SU-DHL-6 (cell line): ENCODE results near the gene FAM107B.

Source experiments
- H2AFZ ChIP-seq: fragments of 200-600 bp; sonication (generic); 2 replicates; pipeline ENCODE4 v1.6.1; 2014; ENCODE audit warnings: low read depth, mild to moderate bottlenecking, moderate library complexity, mixed read lengths, antibody characterized with exemption, low read length; ENCODE audit not compliant: severe bottlenecking
- H3F3A ChIP-seq: fragments of 200-600 bp; shearing (Covaris generic); 2 replicates; pipeline ENCODE4 v1.6.0; 2016; ENCODE audit warnings: antibody characterized with exemption, mild to moderate bottlenecking; ENCODE audit not compliant: insufficient read depth
- H3K27ac ChIP-seq: fragments of 200-600 bp; sonication (generic); 2 replicates; pipeline ENCODE4 v1.5.1; 2016; ENCODE audit warnings: low read depth, mild to moderate bottlenecking, low read length, moderate library complexity, mixed read lengths
- H3K27me3 ChIP-seq: fragments of 200-600 bp; sonication (generic), shearing (Covaris generic); 2 replicates; pipeline ENCODE4 v1.6.0; 2014; ENCODE audit warnings: mild to moderate bottlenecking, low read length
- H3K36me3 ChIP-seq: fragments of 200-600 bp; sonication (generic); 2 replicates; pipeline ENCODE4 v1.6.1; 2014; ENCODE audit warnings: mild to moderate bottlenecking, low read length, mixed read lengths
- H3K4me2 ChIP-seq: fragments of 300-600, 200-600 bp; shearing (Covaris generic), sonication (generic); 2 replicates; pipeline ENCODE4 v1.6.0; 2014; ENCODE audit warnings: low read length, low read depth, mild to moderate bottlenecking; ENCODE audit not compliant: poor library complexity, severe bottlenecking
- H3K4me3 ChIP-seq: fragments of 200-600 bp; sonication (generic); 2 replicates; pipeline ENCODE4 v1.5.1; 2014; ENCODE audit warnings: antibody characterized with exemption, low read length, mild to moderate bottlenecking, mixed read lengths; ENCODE audit not compliant: insufficient read depth, poor library complexity, severe bottlenecking
- H3K79me2 ChIP-seq: fragments of 200-600 bp; sonication (generic); 2 replicates; pipeline ENCODE4 v1.6.1; 2014; ENCODE audit warnings: mild to moderate bottlenecking, low read length, moderate library complexity; ENCODE audit not compliant: insufficient read depth
- H3K9ac ChIP-seq: fragments of 200-600 bp; sonication (generic); 2 replicates; pipeline ENCODE4 v1.7.0; 2014; ENCODE audit warnings: mild to moderate bottlenecking, low read length
- H3K9me2 ChIP-seq: fragments of 200-600 bp; sonication (generic); replicated peaks from 2 replicates; pipeline ENCODE4 v1.6.1; 2014; ENCODE audit warnings: low read length; ENCODE audit not compliant: insufficient read depth
- H3K9me3 ChIP-seq: fragments of 200-600 bp; sonication (generic); 2 replicates; pipeline ENCODE4 v1.6.1; 2014; ENCODE audit warnings: low read length, mixed read lengths; ENCODE audit not compliant: insufficient read depth
- H4K20me1 ChIP-seq: fragments of 200-600 bp; sonication (generic); 2 replicates; pipeline ENCODE4 v1.6.1; 2014; ENCODE audit warnings: low read depth, mild to moderate bottlenecking, antibody characterized with exemption, low read length, moderate library complexity, mixed read lengths
- EZH2phosphoT487 ChIP-seq: fragments of 200-600 bp; sonication (generic), shearing (Covaris generic); conservative IDR thresholded peaks from 2 replicates; pipeline ENCODE4 v1.6.1; 2018; ENCODE audit warnings: mild to moderate bottlenecking, antibody characterized with exemption, low read length, moderate library complexity, mixed read lengths
- TF ChIP-seq, protein P1 (sequence below): fragments of 200-600 bp; sonication (generic); IDR thresholded peaks from one replicate; pipeline ENCODE4 v1.5.1; 2017; ENCODE audit warnings: antibody characterized with exemption, mild to moderate bottlenecking, low read length, moderate library complexity; ENCODE audit not compliant: insufficient read depth, poor library complexity, severe bottlenecking

FAM107B gene

DNA sequence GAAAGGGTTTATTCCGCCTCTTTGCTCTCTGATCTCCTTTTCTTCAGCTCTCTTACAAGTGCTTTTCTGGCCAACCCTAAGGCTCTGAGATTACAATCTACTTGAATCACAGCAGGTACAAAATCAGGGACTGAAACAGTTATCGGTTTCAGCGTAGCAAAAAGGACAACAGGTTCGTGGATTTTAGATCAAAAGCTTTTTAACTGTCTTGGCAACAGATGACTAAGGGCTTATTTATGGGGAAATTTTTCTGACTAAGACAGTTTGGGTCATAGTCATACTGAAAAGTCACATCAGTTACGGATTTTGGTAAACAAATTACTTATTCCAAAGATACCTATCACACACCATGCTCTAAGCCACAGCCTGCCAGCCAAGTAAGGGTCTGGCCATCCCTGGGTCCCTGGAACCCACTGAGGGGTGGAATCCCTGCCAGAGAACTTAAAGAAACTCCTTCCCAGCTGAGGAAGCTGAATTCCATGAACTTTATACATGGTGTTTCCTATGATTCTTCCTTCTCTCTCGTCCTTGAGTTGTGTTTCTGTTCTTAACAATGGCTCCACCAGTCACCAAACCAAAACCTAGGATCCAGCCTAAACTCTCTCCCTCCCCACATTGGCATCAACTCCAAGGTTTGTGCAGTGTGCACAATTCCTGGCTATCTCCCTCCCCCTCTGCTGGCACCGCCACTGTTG, 169.3 kb downstream of the FAM107B start:
- peaks cover 16% of the 10 kb centered on the region for H3K36me3 ChIP-seq
- H2AFZ ChIP-seq = no peak overlapping the region
- no peaks in the 10 kb centered on the region for H3K9me3 ChIP-seq
- H3K4me3 ChIP-seq = peak overlapping the region; percentile 50
- peak overlapping the region; percentile 63 for H3K9ac ChIP-seq
- TF ChIP-seq EZH2phosphoT487 = no peak
- TF ChIP-seq, protein P1, sequence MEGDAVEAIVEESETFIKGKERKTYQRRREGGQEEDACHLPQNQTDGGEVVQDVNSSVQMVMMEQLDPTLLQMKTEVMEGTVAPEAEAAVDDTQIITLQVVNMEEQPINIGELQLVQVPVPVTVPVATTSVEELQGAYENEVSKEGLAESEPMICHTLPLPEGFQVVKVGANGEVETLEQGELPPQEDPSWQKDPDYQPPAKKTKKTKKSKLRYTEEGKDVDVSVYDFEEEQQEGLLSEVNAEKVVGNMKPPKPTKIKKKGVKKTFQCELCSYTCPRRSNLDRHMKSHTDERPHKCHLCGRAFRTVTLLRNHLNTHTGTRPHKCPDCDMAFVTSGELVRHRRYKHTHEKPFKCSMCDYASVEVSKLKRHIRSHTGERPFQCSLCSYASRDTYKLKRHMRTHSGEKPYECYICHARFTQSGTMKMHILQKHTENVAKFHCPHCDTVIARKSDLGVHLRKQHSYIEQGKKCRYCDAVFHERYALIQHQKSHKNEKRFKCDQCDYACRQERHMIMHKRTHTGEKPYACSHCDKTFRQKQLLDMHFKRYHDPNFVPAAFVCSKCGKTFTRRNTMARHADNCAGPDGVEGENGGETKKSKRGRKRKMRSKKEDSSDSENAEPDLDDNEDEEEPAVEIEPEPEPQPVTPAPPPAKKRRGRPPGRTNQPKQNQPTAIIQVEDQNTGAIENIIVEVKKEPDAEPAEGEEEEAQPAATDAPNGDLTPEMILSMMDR = no peak
- peaks cover 33% of the 10 kb centered on the region for H3K79me2 ChIP-seq
- peak overlapping the region; percentile 94 for H3K4me2 ChIP-seq
- H3K9me2 ChIP-seq = no peaks in the 10 kb centered on the region
- H3F3A ChIP-seq = peaks cover 15% of the 10 kb centered on the region; the same call in 1 of the 2 replicates
- no peak overlapping the region for H3K27ac ChIP-seq
- no peaks in the 10 kb centered on the region for H3K27me3 ChIP-seq
- no peaks in the 10 kb centered on the region; the same call in 1 of the 2 replicates for H4K20me1 ChIP-seq

DNA sequence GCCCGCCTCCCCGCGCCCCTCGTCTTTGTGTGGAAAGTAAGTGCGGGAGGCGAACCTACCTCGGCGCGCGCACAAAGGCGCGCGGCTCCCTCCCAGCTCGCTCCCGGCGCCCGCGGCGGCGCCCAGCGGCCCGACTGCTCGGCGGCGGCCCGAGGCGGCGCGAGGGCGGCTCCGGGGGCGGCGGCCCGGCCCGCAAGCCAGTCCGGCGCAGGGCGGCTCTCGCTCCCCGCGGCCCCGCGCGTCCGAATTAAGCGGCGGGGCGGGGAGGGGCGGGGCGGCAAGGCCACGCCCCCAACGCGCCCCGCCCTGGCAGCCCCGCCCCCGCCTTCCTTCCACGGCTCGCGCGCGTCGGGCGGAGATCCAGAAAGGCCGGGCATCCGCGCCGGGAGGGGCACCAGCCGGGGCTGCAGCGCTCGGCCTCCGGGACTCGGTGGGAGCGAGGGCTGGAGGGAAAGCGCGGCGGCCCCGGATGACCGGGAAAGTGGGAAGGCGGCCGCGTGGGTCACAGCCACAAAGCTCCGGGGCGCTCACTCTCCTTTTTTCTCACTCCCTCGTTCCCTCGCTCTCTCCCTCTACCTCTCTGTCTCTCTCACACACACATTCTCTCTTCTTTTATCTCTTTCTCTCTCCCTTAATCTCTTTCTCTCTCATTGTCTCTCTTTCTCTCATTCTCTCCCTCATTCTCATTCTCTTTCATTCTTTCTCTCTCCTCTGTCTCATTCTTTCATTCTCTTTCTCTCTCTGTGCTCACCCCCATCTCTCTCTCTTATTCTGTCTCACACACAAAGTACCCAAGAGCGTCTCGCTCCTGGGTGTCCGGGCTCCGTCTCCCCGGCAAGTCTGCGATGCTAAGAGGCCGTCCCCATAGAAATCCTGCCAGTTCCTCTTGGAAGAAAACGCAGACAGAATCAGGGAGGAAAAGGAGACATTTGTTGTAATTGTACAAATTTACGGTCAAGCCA, 170.2 kb downstream of the FAM107B start:
- peak overlapping the region; percentile 38 for H2AFZ ChIP-seq
- peaks cover 42% of the 10 kb centered on the region for H3K79me2 ChIP-seq
- peaks cover 16% of the 10 kb centered on the region for H3K36me3 ChIP-seq
- peak overlapping the region; percentile 94 for H3K4me2 ChIP-seq
- peaks cover under 1% of the 10 kb centered on the region; the same call in 1 of the 2 replicates for H4K20me1 ChIP-seq
- H3F3A ChIP-seq = peaks cover 13% of the 10 kb centered on the region; the same call in 1 of the 2 replicates
- H3K9me3 ChIP-seq = no peaks in the 10 kb centered on the region
- no peaks in the 10 kb centered on the region for H3K9me2 ChIP-seq
- peak overlapping the region; percentile 50 for H3K4me3 ChIP-seq
- peak overlapping the region; percentile 10; the same call in 1 of the 2 replicates for H3K27ac ChIP-seq
- TF ChIP-seq, protein P1 = no peak
- TF ChIP-seq EZH2phosphoT487 = no peak
- no peaks in the 10 kb centered on the region for H3K27me3 ChIP-seq
- peak overlapping the region; percentile 81 for H3K9ac ChIP-seq

DNA sequence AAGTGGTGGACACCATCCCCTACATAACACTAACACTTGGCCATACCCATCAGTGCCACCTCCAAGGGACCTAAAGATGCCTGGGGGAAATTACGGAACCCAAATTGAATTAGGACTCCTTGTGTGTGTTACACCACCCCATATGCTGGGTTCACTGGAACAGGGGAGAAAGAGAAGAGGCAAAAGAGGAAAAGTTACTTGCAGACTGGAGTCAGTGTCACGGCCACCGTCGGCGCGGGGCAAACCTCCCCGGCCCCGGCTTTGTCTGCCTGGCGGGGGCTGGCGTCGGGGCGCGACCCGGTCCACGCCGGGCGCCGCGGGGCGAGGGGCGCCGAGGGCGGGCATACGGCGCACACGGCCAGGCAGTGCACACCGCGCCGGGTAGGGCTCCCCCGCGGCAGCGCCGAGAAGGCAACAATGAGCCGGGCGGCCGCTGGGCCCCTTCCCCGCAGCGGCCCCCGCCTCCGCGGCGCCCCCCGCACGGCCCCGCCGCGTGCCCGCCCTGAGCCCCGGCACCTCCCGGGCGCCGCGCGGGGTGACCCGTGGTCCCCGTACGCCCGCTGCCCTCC, 171.1 kb downstream of the FAM107B start:
- H4K20me1 ChIP-seq = peaks cover 7% of the 10 kb centered on the region; the same call in 1 of the 2 replicates
- H3K27ac ChIP-seq = peak overlapping the region; percentile 87
- TF ChIP-seq, protein P1 = no peak
- no peak for TF ChIP-seq EZH2phosphoT487
- H3K79me2 ChIP-seq = peaks cover 51% of the 10 kb centered on the region
- H3F3A ChIP-seq = peaks cover 13% of the 10 kb centered on the region; the same call in 1 of the 2 replicates
- H3K9me3 ChIP-seq = no peaks in the 10 kb centered on the region
- peak overlapping the region; percentile 81 for H3K9ac ChIP-seq
- H3K27me3 ChIP-seq = no peaks in the 10 kb centered on the region
- peak overlapping the region; percentile 98 for H3K4me2 ChIP-seq
- peak overlapping the region; percentile 93 for H3K4me3 ChIP-seq
- H2AFZ ChIP-seq = no peak overlapping the region
- no peaks in the 10 kb centered on the region for H3K9me2 ChIP-seq
- H3K36me3 ChIP-seq = peaks cover 23% of the 10 kb centered on the region
